ENCODE data around the gene USP22. TPM values are rescaled to one million over a fixed set of nuclear protein-coding genes. Genes with fewer than 3 reads are reported as not detected.
A peak's percentile ranks its signal among the peaks of the same experiment; 100 is the strongest.

Gene USP22
- total and polyA plus RNA-seq, 2 of the 13 experiments (the other 11 are each of a cell fraction or from before 2014, with no cell fraction given): 98.0 to 130 TPM

GRCh38 chr17:21041741-21042457 is 912 bp downstream of the USP22 start (continued):
- TF ChIP-seq SKIL (CRISPR knock-in tag; IDR thresholded peaks at IDR 0.05; ENCODE audit: borderline replicate concordance) (0 out of 2 replicates have a peak, but pooled peaks have one; percentile 18), HHEX (CRISPR knock-in tag; IDR thresholded peaks at IDR 0.05) (no peak), HNF1A (IDR thresholded peaks at IDR 0.05; ENCODE audit: low read depth) (no peak), HNF1A (CRISPR knock-in tag; IDR thresholded peaks at IDR 0.05; ENCODE audit: borderline replicate concordance) (peak; percentile 17; the same call in 1 of the 2 replicates), SP5 (CRISPR knock-in tag; IDR thresholded peaks at IDR 0.05; ENCODE audit: borderline replicate concordance, low read depth) (peak; percentile 61; the same call in 1 of the 2 replicates), NKX3-1 (CRISPR knock-in tag; IDR thresholded peaks at IDR 0.05) (no peak), HDAC1 (CRISPR knock-in tag; IDR thresholded peaks at IDR 0.05) (peak; percentile 42; the same call in 1 of the 2 replicates), CCDC6 (CRISPR knock-in tag; IDR thresholded peaks at IDR 0.05) (no peak), HNF1B (CRISPR knock-in tag; IDR thresholded peaks at IDR 0.05) (0 out of 2 replicates have a peak, but pooled peaks have one; percentile 26), ZNF143 (CRISPR knock-in tag; IDR thresholded peaks at IDR 0.05) (0 out of 2 replicates have a peak, but pooled peaks have one; percentile 29), ESRRA (CRISPR knock-in tag; IDR thresholded peaks at IDR 0.05; ENCODE audit: low read depth) (no peak), YY1 (IDR thresholded peaks at IDR 0.05; ENCODE audit: insufficient read depth, insufficient replicate concordance, low read depth, low read length) (peak; percentile 8), FOXO1 (CRISPR knock-in tag; IDR thresholded peaks at IDR 0.05) (no peak), ZNF12 (CRISPR knock-in tag; IDR thresholded peaks at IDR 0.05) (no peak), POGK (CRISPR knock-in tag; conservative IDR thresholded peaks at IDR 0.05) (peak; percentile 70; the same call in 1 of the 2 replicates), MAZ (IDR thresholded peaks at IDR 0.05; ENCODE audit: borderline replicate concordance, low read depth, low read length) (no peak), MAZ (CRISPR knock-in tag; IDR thresholded peaks at IDR 0.05; ENCODE audit: low read depth) (peak; percentile 50; the same call in 1 of the 2 replicates), SRSF1 (optimal IDR thresholded peaks at IDR 0.05; ENCODE audit: low read depth, low read length) (peak; percentile 63), ZNF672 (CRISPR knock-in tag; IDR thresholded peaks at IDR 0.05) (no peak), SMAD3 (CRISPR knock-in tag; IDR thresholded peaks at IDR 0.05) (0 out of 2 replicates have a peak, but pooled peaks have one; percentile 31)
